H1 (cell line): ENCODE data around the gene ZNF654. TPM values are rescaled to one million over a fixed set of nuclear protein-coding genes. Genes with fewer than 3 reads are reported as not detected.

Experiments used
- CHD2 ChIP-seq: IDR thresholded peaks from 2 replicates; pipeline ENCODE4 v1.6.1; 2012; ENCODE audit warnings: low read length, improper control_type of control experiment
- CHD7 ChIP-seq: fragments of 300-600 bp; sonication (generic); IDR thresholded peaks from 2 replicates; pipeline ENCODE4 v1.7.1; 2012; ENCODE audit warnings: low read length, moderate library complexity, mild to moderate bottlenecking, inconsistent platforms; ENCODE audit not compliant: insufficient replicate concordance
- EGR1 ChIP-seq: IDR thresholded peaks from 2 replicates; pipeline ENCODE4 v1.6.1; 2011; ENCODE audit warnings: low read depth, low read length, borderline replicate concordance
- PHF8 ChIP-seq: fragments of 200-600 bp; sonication (generic); conservative IDR thresholded peaks from 2 replicates; pipeline ENCODE4 v1.7.1; 2012; ENCODE audit warnings: low read depth, mild to moderate bottlenecking, inconsistent platforms, low read length, moderate library complexity
- RNF2 ChIP-seq: fragments of 200-900, 300-1000 bp; sonication (generic); IDR thresholded peaks from 2 replicates; pipeline ENCODE4 v1.7.1; 2016; ENCODE audit warnings: borderline replicate concordance, low read depth, mild to moderate bottlenecking, antibody characterized with exemption, low read length; ENCODE audit not compliant: poor library complexity, severe bottlenecking; ENCODE audit errors: missing control alignments
- SIN3A ChIP-seq, 2 experiments: IDR thresholded peaks in 1 of 2; conservative IDR thresholded peaks in 1 of 2; 2 replicates each; pipeline ENCODE4 v1.6.1; 2011 to 2012; ENCODE audit warnings: low read length in 2 of 2, improper control_type of control experiment in 1 of 2, low read depth in 1 of 2, mild to moderate bottlenecking in 1 of 2
- TAF7 ChIP-seq: optimal IDR thresholded peaks from 2 replicates; pipeline ENCODE3; 2011; ENCODE audit warnings: low read depth, mild to moderate bottlenecking, inconsistent platforms, low read length, moderate library complexity, borderline replicate concordance
- USF2 ChIP-seq: IDR thresholded peaks from 2 replicates; pipeline ENCODE4 v1.6.1; 2011; ENCODE audit warnings: low read length, improper control_type of control experiment
- polyA plus RNA-seq, 7 experiments: library from polyadenylated mRNA; depleted of rRNA in 3 of 7; stranded (reverse) in 5 of 7; unstranded in 2 of 7; fragments of >200 nt in 5 of 7; fragments of 200-250 nt in 2 of 7; gene quantifications; 1 replicate in 5 of 7; 2 replicates in 1 of 7; 4 replicates in 1 of 7; pipeline versions ENCODE4 v1.2.1 to v1.2.3, GENCODE V29; 2011 to 2013; ENCODE audit warnings: missing spikeins in 2 of 7, mixed read lengths in 2 of 7
- total RNA-seq: library from RNA; stranded (reverse); fragmentation: NEBNext Ultra II Directional; extraction: Animal tissue kit (Norgen Biotek cat#: 25700); gene quantifications from 2 replicates; pipeline ENCODE4 v1.2.1, GENCODE V29; 2021

Gene ZNF654
- total and polyA plus RNA-seq, 2 of the 8 experiments (the other 6 are each of a cell fraction or from before 2014, with no cell fraction given): 0.47 to 5.3 TPM

GRCh38 chr3:88188436-88188835, 129.4 kb downstream of the ZNF654 start (continued):
- TF ChIP-seq CHD7: no peak
- TF ChIP-seq PHF8: no peak
- no peak for TF ChIP-seq EGR1
- TF ChIP-seq TAF7: no peak
- no peak for TF ChIP-seq RNF2
- no peak for TF ChIP-seq USF2
- TF ChIP-seq SIN3A (conservative IDR thresholded peaks at IDR 0.05 in 1 of 2, IDR thresholded peaks at IDR 0.05 in 1 of 2; ENCODE audit: low read depth in 1 of 2, low read length in 2 of 2): no peak
- TF ChIP-seq CHD2: no peak
- TF ChIP-seq, all 59 proteins: peak for 0
